HG03103 (cell line): ENCODE measurements around the gene YIPF7.

Experiments
- ATAC-seq: cut with Tn5 transposase; IDR thresholded peaks from one replicate; pipeline ENCODE4 v1.9.1; 2021; ENCODE audit warnings: low read depth; ENCODE audit not compliant: unreplicated experiment

The YIPF7 gene

DNA sequence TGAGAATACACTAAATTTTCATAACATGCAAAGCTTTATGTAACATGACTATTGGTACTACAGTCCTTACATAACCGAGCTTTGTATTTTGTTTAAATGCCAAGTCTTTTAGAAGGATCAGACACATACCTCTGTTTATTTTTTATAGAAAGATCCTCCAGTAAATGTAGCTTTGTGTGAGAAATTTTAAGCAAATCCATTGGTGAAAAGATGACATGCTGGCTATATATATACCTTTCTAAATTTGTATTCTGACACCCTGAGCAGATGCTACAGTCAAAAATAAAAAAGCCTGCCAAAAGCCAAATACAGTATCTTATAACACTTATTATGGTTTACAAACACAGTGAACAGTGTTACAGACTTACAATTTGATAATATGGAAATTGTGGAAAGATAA lies at the start of gene YIPF7:
Gene YIPF7, minus strand, starts transcription at position 201 of the 400 bp plus-strand sequence. CDS start 1,525 bp downstream, outside the sequence.
- ATAC-seq = no peak

DNA sequence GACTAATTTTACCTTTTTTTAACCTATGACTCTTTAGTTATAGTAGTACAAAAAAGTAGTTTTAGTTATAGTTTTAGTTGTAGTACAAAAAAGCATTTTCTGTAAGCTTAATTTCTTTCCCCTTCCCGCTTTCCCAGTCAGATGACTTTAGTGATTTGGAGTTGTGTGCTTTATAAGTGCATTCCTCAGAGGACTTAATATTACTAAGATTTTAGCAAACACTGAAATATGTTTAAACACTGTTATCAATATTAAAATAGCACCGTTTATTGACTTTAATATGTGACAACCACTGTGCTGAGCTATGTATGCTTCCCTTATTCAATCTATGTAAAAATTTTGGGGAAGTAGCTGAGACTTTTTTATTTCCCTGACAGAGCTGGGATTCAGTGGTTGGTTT lies 49.6 kb upstream of the YIPF7 start:
- ATAC-seq = no peak

DNA sequence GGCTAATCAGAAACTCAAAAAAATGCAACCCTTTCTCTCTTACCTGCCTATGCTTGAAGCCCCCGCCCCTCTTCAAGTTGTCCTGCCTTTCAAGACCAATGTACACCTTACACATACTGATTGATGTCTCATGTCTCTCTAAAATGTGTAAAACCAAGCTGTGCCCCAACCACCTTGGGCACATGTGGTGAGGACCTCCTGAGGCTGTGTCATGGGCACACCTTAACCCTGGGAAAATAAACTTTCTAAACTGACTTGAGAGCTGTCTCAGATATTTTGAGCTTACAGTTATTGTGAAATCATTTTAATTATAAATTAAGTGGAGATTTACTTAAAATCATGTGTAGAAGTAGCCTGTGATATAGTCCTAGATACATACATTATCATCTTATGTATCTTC lies 49.0 kb upstream of the YIPF7 start:
- ATAC-seq = no peak

DNA sequence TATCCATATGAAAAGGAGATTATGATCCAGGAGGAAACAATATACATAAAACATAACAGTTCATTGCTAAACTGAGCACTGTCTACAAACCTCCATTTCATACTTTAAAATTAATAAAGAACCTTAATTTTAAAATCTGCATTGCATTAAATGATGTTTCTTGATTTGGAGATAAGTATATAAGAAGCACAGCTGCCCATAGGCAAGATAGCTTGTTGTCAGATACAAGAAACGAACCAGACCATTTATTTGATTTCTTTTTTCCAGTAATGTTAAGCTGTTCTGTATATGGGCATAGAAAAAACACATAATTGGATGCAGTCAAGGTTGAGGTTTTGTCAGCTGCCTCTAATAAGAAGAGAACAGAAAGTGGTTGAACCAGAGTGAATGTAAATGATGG lies 33.2 kb upstream of the YIPF7 start:
- no peak for ATAC-seq

DNA sequence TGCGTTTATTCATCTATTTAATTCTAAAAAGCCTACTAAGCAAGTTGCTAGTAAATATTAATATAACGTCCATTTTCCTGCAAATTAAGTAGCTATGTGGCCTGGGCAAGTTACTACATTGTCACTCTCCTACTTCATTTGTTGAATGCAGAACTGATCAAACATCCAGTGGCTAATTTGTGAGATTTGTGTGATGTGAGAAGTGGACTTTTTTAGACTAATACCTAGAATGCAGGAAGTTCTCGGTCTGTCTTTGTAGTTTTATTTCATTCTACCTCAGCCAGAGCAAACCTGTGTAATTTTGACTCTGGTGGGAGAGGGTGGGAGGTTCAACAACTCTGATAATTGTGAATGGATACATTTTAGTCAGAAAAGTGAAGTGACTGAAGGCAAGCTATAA lies 27.6 kb upstream of the YIPF7 start:
- ATAC-seq = no peak

DNA sequence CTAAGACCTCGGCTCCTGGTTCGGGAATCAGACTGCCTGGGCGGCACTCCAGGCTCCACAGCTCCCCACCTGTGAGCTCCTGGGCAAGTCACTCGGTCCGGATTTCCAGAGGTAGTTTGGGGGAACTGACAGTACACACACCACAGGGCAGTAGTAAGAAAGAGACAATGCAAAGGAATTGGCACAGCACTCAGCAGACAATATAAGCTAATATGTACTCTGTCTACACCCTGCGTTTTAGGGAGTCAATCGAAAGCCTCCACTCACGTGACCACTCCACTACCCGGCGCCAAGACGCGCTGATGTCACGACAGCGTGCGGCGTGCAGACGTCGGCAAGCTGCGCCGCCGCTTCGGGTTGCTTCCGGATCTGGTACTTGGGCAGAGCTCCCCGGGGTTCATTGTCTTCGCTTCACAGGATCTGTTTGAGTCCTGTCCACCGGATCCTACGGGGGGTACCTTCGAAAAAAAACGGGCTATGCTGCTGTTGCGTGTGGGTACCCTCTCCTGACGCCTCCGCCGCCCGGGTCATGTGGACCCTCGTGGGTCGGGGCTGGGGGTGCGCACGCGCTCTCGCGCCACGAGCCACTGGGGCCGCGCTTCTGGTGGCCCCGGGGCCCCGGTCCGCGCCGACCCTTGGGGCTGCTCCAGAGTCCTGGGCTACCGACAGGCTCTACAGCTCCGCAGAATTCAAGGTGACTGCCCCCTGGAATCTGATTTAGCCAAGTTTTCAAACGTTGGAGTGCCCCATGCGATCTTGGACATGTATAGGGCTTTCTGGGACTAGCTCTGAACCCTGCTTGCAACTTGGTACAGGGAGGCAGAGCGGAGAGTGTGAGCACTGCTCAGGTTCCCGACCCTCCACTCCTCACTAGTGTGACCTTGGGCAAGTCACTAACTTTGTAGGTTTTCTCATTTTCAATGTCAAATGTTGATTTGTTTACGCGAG lies 26.9 kb upstream of the YIPF7 start, which contains the start of gene GUF1:
Gene GUF1, plus strand, starts transcription at position 327 of the 948 bp plus-strand sequence. Its CDS starts 203 bp downstream, at position 530.
- peak; percentile 94 for ATAC-seq

DNA sequence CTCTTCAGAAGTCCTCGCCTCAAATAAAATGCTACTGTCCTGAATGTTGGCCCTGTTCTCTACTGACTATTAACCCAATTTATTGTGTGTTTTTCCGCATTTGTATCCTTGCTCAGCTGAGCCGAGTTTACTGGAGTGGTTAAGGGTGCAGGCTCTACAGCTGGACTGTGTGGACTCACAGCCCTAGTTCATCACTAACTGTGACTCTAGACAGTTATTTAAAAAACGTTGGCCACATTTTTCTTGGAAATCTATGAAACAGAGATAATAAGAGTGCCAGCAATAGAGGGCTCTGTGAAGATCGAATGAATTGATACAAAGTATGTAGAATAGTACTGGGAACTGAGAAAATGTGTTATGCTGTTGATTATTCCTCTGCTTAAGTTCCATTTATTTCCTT lies 23.9 kb upstream of the YIPF7 start:
- no peak for ATAC-seq

DNA sequence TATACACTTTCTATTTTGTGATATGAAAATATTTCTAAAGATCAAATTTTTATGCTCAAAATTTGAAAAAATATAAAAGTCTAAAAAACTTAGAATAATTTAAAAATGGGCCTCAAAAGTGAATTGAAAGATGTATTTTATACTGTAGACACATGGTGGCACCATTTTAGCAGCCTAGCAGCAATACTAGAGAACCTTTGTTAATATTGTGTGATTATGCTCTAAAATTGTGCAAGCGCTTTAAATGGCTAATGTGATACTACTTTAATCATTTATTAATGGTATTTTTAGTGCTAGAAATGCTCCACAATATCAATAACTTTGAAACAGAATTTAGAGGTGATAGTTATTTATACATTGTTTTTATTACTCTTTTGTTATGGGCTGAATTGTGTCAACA lies 23.0 kb upstream of the YIPF7 start:
- ATAC-seq = no peak

DNA sequence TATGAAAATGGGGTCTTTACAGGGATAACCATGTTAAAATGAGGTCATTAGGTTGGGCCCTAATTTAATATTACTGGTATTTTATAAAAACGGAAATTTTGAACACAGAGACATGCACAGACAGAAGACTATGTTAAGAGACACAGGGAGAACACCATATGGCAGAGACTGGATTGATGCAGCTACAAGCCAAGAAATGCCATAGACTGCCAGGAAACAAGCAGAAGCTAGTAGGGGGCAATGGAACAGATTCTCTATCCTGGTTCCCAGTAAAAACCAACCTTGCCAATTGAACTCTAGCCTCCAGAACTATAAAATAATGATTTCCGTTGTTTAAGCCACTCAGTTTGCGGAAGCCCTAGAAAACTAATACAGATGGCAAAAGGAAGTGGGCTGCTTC lies 20.2 kb upstream of the YIPF7 start:
- no peak for ATAC-seq

DNA sequence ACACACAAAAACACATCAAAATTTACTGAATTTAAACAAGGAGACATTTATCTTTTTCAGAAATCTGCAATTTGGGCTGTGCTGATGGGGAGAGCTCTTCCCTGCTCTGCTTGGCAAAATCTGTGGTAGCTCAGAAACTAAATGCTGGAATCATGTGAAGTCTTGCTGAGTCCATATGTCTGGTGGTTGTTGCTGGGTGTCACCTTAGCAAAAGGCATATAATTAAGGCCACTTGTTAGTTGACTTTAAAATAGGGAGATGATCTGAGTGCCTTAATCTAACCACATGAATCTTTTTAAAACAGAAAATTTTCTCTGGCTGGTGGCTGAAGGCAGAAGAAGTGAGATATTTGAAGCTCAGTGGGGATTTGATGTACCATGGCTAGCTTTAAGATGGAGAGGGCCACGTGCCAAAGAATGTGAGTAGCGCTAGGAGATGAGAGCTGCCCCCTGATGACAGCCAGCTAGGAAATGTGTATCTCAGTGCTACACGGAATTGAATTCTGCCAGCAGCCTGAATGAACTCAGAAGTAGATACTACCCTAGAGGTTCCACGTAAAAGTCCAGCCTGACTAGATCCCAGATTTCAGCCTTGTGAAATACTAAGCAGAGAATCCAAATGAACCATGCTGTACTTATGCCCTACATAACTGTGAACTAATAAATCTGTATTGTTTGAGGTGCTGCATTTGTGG lies 19.2 kb upstream of the YIPF7 start:
- no peak for ATAC-seq

DNA sequence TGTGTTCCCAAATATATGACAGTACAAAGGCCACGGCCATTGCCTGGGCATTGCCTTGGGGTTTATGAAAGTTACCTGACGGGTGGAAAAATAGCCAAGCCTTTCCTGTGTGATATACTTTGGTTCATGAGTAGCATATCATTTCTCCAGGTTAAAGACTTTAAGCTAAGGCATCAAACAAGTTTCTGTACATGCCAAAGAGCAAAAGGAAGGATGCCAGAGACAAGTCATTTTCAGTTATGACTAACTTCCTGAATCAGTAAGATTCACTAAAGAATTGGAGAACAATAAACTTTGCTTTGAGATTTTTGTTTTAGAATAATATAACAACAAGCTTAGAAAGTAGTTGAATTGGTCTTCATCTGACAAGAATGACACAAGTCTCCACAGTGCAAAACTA lies 17.1 kb upstream of the YIPF7 start:
- ATAC-seq = no peak

DNA sequence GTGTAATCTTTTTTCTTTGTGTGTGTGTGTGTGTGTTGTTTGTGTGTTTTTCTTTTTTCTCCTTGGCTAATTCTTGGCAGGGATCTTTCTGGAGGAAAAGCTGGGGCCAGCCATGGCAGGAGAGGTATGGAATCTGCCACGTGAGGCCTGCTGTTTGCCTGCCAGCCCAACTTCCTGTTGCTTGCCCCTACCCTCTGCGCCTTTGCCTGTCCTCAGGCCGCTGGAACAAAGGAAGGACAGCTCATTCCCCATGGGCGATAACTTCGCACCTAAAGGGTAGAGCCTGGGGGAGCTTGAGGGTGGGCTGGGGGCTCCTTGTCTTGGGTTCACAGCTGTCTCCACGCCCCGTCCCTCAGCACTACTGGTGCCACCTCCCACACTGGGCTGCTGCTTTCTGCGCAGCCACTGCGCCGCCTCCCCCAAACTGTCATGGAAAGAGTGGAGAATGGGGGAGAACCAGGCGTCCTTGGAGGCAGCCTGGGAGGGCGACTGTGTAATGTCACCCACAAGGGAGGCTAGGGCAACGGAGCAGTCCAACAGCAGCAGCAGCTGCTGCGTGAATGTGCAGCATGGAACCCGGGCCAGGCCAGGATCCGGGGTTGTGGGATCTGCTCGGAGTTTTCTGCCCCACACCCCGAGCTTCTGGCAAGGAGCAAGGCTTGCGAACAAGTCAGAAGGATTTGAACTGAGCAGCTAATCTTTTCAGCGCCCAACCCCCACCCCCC lies 12.3 kb upstream of the YIPF7 start:
- ATAC-seq = no peak

DNA sequence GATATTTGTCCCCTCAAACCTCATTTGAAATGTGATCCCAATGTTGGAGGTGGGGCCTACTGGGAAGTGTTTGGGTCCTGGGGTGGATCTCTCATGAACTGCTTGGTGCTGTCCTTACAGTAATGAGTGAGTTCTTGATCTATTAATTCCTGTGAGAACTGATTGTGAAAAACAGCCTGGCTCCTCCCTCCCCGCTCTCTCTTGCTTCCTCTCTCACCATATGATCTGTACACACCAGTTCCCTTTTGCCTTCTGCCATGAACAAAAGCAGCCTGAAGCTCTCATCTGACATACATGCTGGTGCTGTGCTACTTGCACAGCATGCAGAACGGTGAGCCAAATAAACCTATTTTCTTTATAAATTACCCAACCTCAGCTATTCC lies 11.2 kb upstream of the YIPF7 start:
- ATAC-seq = peak; percentile 63

DNA sequence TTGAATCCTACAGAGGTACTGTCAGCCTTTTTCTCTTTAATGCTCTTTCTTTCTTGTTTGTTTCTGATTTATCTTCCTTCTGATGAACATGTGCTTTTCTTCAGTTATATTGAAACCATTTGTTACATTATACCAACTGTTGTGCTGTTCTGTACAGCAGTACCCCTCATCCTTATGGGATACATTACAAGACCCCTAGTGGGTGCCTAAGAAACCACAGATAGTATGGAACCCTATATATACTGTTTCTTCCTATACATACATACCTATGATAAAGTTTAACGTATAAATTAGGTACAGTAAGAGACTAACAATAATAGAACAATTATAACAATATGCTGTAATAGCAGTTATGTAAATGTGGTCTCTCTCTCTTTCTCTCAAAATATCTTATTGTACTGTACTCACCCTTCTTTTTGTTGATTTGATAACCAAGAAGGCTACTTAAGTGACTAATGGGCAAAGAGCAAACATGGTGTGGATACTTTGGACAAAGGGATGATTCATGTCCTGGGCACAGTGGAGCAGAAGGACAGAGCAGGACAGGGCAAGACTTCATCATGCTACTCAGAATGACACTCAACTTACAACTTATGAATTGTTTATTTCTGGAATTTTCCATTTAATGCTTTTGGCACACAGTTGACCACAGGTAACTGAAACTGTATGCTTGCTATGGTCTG lies 10.7 kb upstream of the YIPF7 start:
- ATAC-seq = no peak

DNA sequence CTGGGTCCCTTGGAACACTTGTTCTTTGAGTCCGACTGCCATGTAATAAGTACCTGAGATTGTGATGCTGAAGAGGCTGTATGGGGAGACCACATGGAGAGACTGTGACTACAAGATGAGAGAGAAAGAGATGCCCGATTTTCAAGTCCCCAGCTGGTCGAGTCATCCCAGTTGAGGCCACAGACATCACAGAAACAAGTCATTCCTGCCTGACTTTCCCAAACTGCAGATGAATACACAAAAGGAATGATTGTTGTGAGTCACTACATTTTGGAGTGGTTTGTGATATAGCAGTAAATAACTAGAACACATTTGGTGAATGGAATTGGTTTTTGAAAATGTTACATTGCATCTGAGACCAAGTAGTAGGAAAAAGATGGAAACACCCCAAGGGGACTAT lies 9.0 kb upstream of the YIPF7 start:
- no peak for ATAC-seq

DNA sequence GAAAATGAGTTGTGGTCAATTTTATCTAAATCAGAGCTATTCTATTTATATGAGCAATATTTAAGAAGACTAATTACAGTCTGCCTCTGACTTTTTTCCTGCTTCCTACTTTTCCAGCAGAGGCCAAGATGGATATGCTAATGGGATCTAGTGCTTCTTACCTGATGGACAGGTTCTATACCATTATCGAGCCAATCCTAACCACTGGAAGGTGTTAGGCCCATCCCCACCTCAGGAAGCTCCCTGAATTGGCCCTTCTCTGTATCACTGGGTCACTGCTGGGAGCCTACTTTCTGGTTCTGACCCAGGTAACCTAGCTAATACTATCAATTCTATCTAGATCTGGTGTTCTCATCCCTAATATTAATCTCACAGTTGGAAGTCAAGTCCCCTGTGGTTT lies 577 bp upstream of the YIPF7 start:
- no peak for ATAC-seq

DNA sequence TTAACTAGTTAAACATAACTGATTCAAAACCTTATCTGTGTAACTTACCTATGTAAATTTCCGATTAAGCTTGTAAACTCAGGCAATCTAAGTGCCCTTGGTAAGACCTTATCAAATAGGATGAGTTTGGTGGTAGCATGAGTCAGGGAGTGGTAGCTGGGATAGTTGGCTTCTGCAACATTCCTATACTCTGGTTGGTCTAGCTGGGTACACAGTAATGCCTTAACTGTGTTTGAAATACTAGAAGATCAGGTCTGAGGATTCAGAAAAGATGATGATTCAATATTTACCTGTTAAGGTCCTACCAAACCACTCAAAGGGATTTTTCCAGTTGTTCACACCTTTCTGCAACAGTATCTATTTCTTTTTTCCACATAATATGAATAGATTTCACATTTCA lies 5.3 kb downstream of the YIPF7 start:
- no peak for ATAC-seq

DNA sequence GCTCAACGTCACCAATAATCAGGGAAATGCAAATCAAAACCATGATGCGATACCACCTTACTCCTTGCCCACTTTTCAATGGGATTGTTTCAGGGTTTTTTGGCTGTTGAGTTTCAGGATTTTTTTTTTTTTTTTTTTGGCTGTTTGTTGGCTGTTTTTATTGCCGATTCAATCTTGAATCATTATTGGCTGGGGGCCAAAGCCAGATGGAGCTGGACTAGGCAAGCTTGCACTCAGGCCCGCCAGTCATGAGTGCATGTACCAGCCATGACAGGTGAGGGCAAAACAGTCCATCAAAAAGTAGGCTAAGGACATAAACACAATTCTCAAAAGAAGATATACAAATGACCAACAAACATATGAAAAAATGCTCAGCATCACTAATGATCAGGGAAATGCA lies 13.3 kb downstream of the YIPF7 start:
- no peak for ATAC-seq

DNA sequence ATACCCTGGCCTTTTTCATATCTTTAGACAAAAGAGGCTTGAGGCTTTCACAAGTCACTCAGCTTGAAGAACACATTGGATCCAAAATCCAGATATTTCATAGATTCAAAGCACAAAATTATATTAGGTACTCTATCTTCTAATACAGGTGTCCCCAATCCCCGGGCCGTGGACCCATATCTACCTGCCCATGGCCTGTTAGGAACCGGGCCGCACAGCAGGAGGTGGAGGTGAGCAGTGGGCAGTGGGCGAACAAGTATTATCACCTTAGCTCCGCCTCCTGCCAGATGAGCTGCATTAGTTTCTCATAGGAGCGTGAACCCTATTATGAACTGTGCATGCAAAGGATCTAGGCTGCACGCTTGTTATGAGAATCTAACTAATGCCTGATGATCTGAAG lies 18.7 kb downstream of the YIPF7 start:
- ATAC-seq = no peak

DNA sequence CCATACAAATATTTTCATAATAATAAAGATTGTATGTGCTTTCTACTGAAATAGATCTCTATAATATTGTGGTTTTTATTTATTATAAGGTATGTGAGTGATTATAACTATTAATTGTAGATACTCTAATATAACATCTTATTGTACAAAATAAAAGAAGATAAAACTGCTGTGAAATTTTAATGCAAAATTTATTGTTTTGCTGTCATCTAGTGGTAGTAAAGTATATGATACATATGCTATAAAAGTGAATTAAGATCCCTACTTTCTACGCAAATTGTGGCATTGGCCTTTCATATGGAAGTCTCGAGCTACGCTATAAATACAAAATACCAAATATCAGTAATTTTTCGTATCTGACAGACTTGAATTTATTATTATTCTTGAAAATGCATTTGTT lies 19.3 kb downstream of the YIPF7 start:
- no peak for ATAC-seq
